K562 (cell line): ENCODE measurements around the gene COL6A2. TPM values are rescaled to one million over a fixed set of nuclear protein-coding genes. Genes with fewer than 3 reads are reported as not detected.

Experiments used
- ATAC-seq: fragments of 200-7000 bp; cut with Tn5 transposase; 3 replicates; pipeline ENCODE4 v1.9.1; 2020; ENCODE audit warnings: moderate library complexity
- BruUV-seq: library from RNA; stranded (reverse); fragments of 400-500 nt; replicated peaks from 2 replicates; lab custom pipeline; 2021; lab: Mats Ljungman, UMichigan
- CTCF ChIA-PET: fragments of 300-600 bp; formaldehyde crosslinking; extraction: SDS; loops from one replicate; lab custom pipeline; 2021; ENCODE audit warnings: low intra/inter-chr PET ratio; lab: Yijun Ruan, JAX
- POLR2A ChIA-PET: fragments of 300-600, 350-650 bp; sonication (Branson Sonifier 250); formaldehyde crosslinking; extraction: SDS; loops from one replicate; lab custom pipeline; 2021; ENCODE audit warnings: antibody characterized with exemption, inconsistent platforms; lab: Yijun Ruan, JAX
- DNase-seq, 4 experiments: peaks; one replicate each; pipeline versions ENCODE4 v3.0.0 to v3.0.0-alpha.2; 2011 to 2018; ENCODE audit warnings: low spot score in 3 of 4, mixed read lengths in 3 of 4; ENCODE audit errors: extremely low read depth in 1 of 4
- FAIRE-seq: peaks from 2 replicates; lab custom pipeline; 2011; peaks lifted over from hg19 to GRCh38; lab: Jason Lieb, UNC
- H2AFZ ChIP-seq: 2 replicates; pipeline ENCODE4 v1.6.0; 2011; ENCODE audit warnings: low read depth, low read length, control low read depth, inconsistent platforms
- H3K27ac ChIP-seq: fragments of 200-600 bp; 3 replicates; pipeline ENCODE4 v1.8.0; 2011; ENCODE audit warnings: low read depth, mild to moderate bottlenecking, control low read depth, inconsistent platforms, low read length, moderate library complexity, mixed read lengths; ENCODE audit errors: extremely low read depth
- H3K27me3 ChIP-seq, 2 experiments: fragments of 300-600 bp in 1 of 2; 2 replicates in 1 of 2; 3 replicates in 1 of 2; pipeline versions ENCODE4 v1.6.0 to v1.8.0; 2011; ENCODE audit warnings: inconsistent platforms in 2 of 2, low read length in 2 of 2, mild to moderate bottlenecking in 1 of 2, mixed read lengths in 1 of 2, moderate library complexity in 1 of 2; ENCODE audit not compliant: control insufficient read depth in 2 of 2, insufficient read depth in 2 of 2
- H3K36me3 ChIP-seq: fragments of 300-600 bp; 3 replicates; pipeline ENCODE4 v1.8.0; 2011; ENCODE audit warnings: mild to moderate bottlenecking, low read length, inconsistent platforms; ENCODE audit not compliant: control insufficient read depth, insufficient read depth
- H3K4me1 ChIP-seq, 2 experiments: fragments of 200-600 bp in 1 of 2; replicated peaks in 1 of 2; 2 replicates in 1 of 2; 3 replicates in 1 of 2; pipeline versions ENCODE4 v1.5.1 to v1.8.0; 2011; ENCODE audit warnings: inconsistent platforms in 2 of 2, low read length in 2 of 2, mild to moderate bottlenecking in 1 of 2, mixed read lengths in 1 of 2, moderate library complexity in 1 of 2; ENCODE audit not compliant: control insufficient read depth in 2 of 2, insufficient read depth in 2 of 2
- H3K4me2 ChIP-seq: 2 replicates; pipeline ENCODE4 v1.6.1; 2011; ENCODE audit warnings: low read length, control low read depth, inconsistent platforms, mixed read lengths; ENCODE audit not compliant: insufficient read depth
- H3K4me3 ChIP-seq: fragments of 200-600 bp; sonication (generic), shearing (Covaris generic); 2 replicates; pipeline ENCODE4 v1.5.1; 2016; ENCODE audit warnings: control low read depth, inconsistent platforms
- H3K79me2 ChIP-seq: fragments of 200-600 bp; 3 replicates; pipeline ENCODE4 v1.8.0; 2011; ENCODE audit warnings: low read length, inconsistent platforms; ENCODE audit not compliant: control insufficient read depth, insufficient read depth
- H3K9ac ChIP-seq, 2 experiments: 2 replicates each; pipeline versions ENCODE4 v1.6.0 to v1.6.1; 2011; ENCODE audit warnings: low read depth in 2 of 2, low read length in 2 of 2, control low read depth in 1 of 2, inconsistent platforms in 1 of 2, mild to moderate bottlenecking in 1 of 2, mixed read lengths in 1 of 2; ENCODE audit not compliant: insufficient read depth in 1 of 2
- H3K9me1 ChIP-seq: one replicate; pipeline ENCODE4 v1.6.0; 2011; ENCODE audit warnings: inconsistent platforms, mild to moderate bottlenecking, low read length, moderate library complexity; ENCODE audit not compliant: control insufficient read depth, insufficient read depth
- H3K9me3 ChIP-seq: replicated peaks from 2 replicates; pipeline ENCODE4 v1.5.1; 2011; ENCODE audit warnings: low read depth, low read length, inconsistent platforms; ENCODE audit not compliant: control insufficient read depth, insufficient read depth
- H4K20me1 ChIP-seq: replicated peaks from 2 replicates; pipeline ENCODE4 v1.6.1; 2011; ENCODE audit warnings: low read length, inconsistent platforms, mixed read lengths; ENCODE audit not compliant: control insufficient read depth, insufficient read depth
- ARHGAP35 ChIP-seq: fragments of 450-650 bp; IDR thresholded peaks from 2 replicates; pipeline ENCODE4 v1.6.1; 2018; ENCODE audit not compliant: partially characterized antibody
- BACH1 ChIP-seq: fragments of 200-800 bp; sonication (Bioruptor generic); IDR thresholded peaks from 2 replicates; pipeline ENCODE4 v1.6.1; 2016; ENCODE audit warnings: missing genetic modification characterization, missing compliant biosample characterization
- C11orf30 ChIP-seq: fragments of 450-650 bp; IDR thresholded peaks from 2 replicates; pipeline ENCODE4 v1.6.1; 2016; ENCODE audit warnings: low read depth, mild to moderate bottlenecking
- KDM4B ChIP-seq, 2 experiments: fragments of 450-650 bp in 1 of 2; sonication (generic) in 1 of 2; IDR thresholded peaks; 2 replicates each; pipeline ENCODE4 v1.6.1; 2016 to 2017; ENCODE audit warnings: borderline replicate concordance in 2 of 2, antibody characterized with exemption in 1 of 2, low read depth in 1 of 2, mild to moderate bottlenecking in 1 of 2
- PRPF4 ChIP-seq: fragments of 200-400 bp; formaldehyde crosslinking; IDR thresholded peaks from one replicate; pipeline ENCODE4 v1.6.1; 2017; ENCODE audit warnings: low read length, low read depth, mild to moderate bottlenecking; ENCODE audit not compliant: insufficient read depth, poor library complexity, severe bottlenecking
- ZNF311 ChIP-seq: fragments of 250-450 bp; sonication (Bioruptor Pico); IDR thresholded peaks from 2 replicates; pipeline ENCODE4 v1.4.0; 2020; ENCODE audit warnings: mild to moderate bottlenecking, moderate library complexity
- ZNF445 ChIP-seq: fragments of 250-450 bp; sonication (Bioruptor Pico); IDR thresholded peaks from 2 replicates; pipeline ENCODE4 v1.4.0; 2020; ENCODE audit warnings: low read depth, mild to moderate bottlenecking, moderate library complexity
- WGBS: fragments of 100-300 bp; shearing (Covaris generic); methylation state at CpG from one replicate; pipeline ENCODE4 v1.1.6; 2016; ENCODE audit warnings: low coverage, mixed read lengths; ENCODE audit not compliant: insufficient coverage; ENCODE audit errors: missing lambda C conversion rate; 5-methylcytosine and 5-hydroxymethylcytosine counted together
- in situ Hi-C: fragments of 300-500 bp; cut with MboI; formaldehyde crosslinking; loops from 4 replicates; pipeline ENCODE4 v1.15.0; 2018; ENCODE audit warnings: inconsistent platforms, mixed read lengths
- intact Hi-C: fragments of 100-400 bp; cut with micrococcal nuclease; formaldehyde crosslinking; loops from 2 replicates; pipeline ENCODE4 v1.14.2; 2022
- polyA plus RNA-seq, 8 experiments: library from polyadenylated mRNA; depleted of rRNA in 4 of 8; stranded (reverse) in 5 of 8; unstranded in 3 of 8; fragments of >200 nt; fragmentation: Nextera tagmentation in 2 of 8; fragmentation: Illumina TruSeq in 1 of 8; extraction: Ambion mirVana in 2 of 8; extraction: Trizol in 1 of 8; gene quantifications; 2 replicates each; pipeline versions ENCODE4 v1.2.1 to v1.2.3, GENCODE V29; 2011 to 2014; ENCODE audit warnings: inconsistent platforms in 1 of 8, missing spikeins in 1 of 8
- total RNA-seq, 7 experiments: library from RNA; depleted of rRNA in 6 of 7; stranded (reverse); fragments of >200 nt in 6 of 7; fragmentation: Illumina TruSeq in 2 of 7; extraction: Trizol in 2 of 7; gene quantifications; 2 replicates each; pipeline versions ENCODE4 v1.2.1 to v1.2.3, GENCODE V29; 2011 to 2021; ENCODE audit warnings: low replicate concordance in 1 of 7

The COL6A2 gene
- total and polyA plus RNA-seq, 9 of the 15 experiments (the other 6 are each of a cell fraction or from before 2014, with no cell fraction given): 0.07 to 1.1 (median 0.24) TPM; not detected in 3

DNA sequence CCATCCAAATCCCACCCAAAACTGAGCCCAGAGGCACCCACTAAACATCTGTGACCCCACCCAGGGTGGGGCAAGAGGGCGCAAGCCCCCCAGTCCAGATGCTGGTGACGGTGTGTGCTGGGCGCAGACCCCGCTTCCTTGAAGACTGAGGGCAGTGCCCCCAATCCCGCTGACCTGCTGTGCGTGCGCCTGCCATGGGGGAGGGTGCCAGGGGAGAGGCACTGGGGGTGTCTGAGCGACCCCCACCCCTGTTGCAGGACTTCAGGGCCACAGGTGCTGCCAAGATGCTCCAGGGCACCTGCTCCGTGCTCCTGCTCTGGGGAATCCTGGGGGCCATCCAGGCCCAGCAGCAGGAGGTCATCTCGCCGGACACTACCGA lies 13.3 kb downstream of the COL6A2 start:
- ChIA-PET POLR2A (interaction anchor here (0.6 kb wide), 1 partner anchor 32 kb away, joined by 3 read pairs; no protein-coding TSS in a partner anchor), CTCF (no interaction called here)
- Histone ChIP-seq H3K4me1 (peaks cover 0 to 29% of the 10 kb centered on the region in 2 experiments; a peak in 2 of 5 replicates), H3K36me3 (no peaks in the 10 kb centered on the region), H3K4me2 (no peak overlapping the region), H3K9me3 (no peaks in the 10 kb centered on the region; the same call in 1 of the 2 replicates), H3K9me1 (no peaks in the 10 kb centered on the region), H3K27me3 (peaks cover 13 to 53% of the 10 kb centered on the region in 2 experiments; a peak in 4 of 5 replicates), H3K27ac (no peak overlapping the region), H3K9ac (no peak overlapping the region), H3K79me2 (no peaks in the 10 kb centered on the region), H3K4me3 (no peak overlapping the region), H4K20me1 (no peaks in the 10 kb centered on the region; the same call in 1 of the 2 replicates), H2AFZ (no peak overlapping the region)
- no peak for FAIRE-seq
- in situ Hi-C loops: no loop called here
- no peak for DNase-seq
- no TSS peak for BruUV-seq
- no peak for ATAC-seq
- TF ChIP-seq ZNF445: no peak
- no peak for TF ChIP-seq BACH1 (tag)
- no peak for TF ChIP-seq PRPF4
- no peak for TF ChIP-seq ZNF311
- TF ChIP-seq KDM4B (IDR thresholded peaks at IDR 0.05; ENCODE audit: borderline replicate concordance in 2 of 2, low read depth in 1 of 2): no peak
- TF ChIP-seq ARHGAP35: no peak
- no peak for TF ChIP-seq C11orf30
- intact Hi-C loops: no loop called here
- 15% methylated on average over 10 of the region's 12 CpGs for WGBS
